Activated CD8-positive, alpha-beta memory T cell treated with anti-CD3 and anti-CD28 coated beads, Interleukin-2, amount 50 U/mL, for 48 hours (primary cell): ENCODE measurements around the gene SMIM7.

Source experiments
- DNase-seq: peaks from one replicate; pipeline ENCODE4 v3.0.0-alpha.2; 2020

The SMIM7 gene

GRCh38 chr19:16620018-16620417 is 39.9 kb downstream of the SMIM7 start:
- DNase-seq: no peak

GRCh38 chr19:16619457-16619856 is 40.5 kb downstream of the SMIM7 start:
- DNase-seq: no peak

GRCh38 chr19:16618248-16618647 is 41.7 kb downstream of the SMIM7 start:
- no peak for DNase-seq

GRCh38 chr19:16615808-16616207 is 44.1 kb downstream of the SMIM7 start:
- no peak for DNase-seq

GRCh38 chr19:16614941-16615340 is 45.0 kb downstream of the SMIM7 start:
- DNase-seq: no peak

- no peak for DNase-seq
Measured at GRCh38 chr19:16613841-16614240, 46.1 kb downstream of the SMIM7 start.

GRCh38 chr19:16612636-16613035 is 47.3 kb downstream of the SMIM7 start:
- no peak for DNase-seq

- DNase-seq: no peak
Measured at GRCh38 chr19:16611121-16611520, 48.8 kb downstream of the SMIM7 start.

- DNase-seq: no peak
Measured at GRCh38 chr19:16609511-16610200, 50.3 kb downstream of the SMIM7 start.

GRCh38 chr19:16608290-16608739 is 51.6 kb downstream of the SMIM7 start:
- DNase-seq: no peak

- DNase-seq: no peak
Measured at GRCh38 chr19:16607819-16608218, 52.1 kb downstream of the SMIM7 start.

GRCh38 chr19:16605553-16605994 is 54.4 kb downstream of the SMIM7 start:
- DNase-seq: no peak

- no peak for DNase-seq
Measured at GRCh38 chr19:16605115-16605514, 54.8 kb downstream of the SMIM7 start.

- DNase-seq: no peak
Measured at GRCh38 chr19:16604615-16605014, 55.3 kb downstream of the SMIM7 start.

- DNase-seq: no peak
Measured at GRCh38 chr19:16603090-16603489, 56.9 kb downstream of the SMIM7 start.

- DNase-seq: no peak
Measured at GRCh38 chr19:16601378-16602052, 58.4 kb downstream of the SMIM7 start.

- DNase-seq: no peak
Measured at GRCh38 chr19:16600824-16601223, 59.1 kb downstream of the SMIM7 start.

GRCh38 chr19:16599655-16600346 is 60.1 kb downstream of the SMIM7 start:
- DNase-seq: no peak

- no peak for DNase-seq
Measured at GRCh38 chr19:16598848-16599247, 61.1 kb downstream of the SMIM7 start.

- no peak for DNase-seq
Measured at GRCh38 chr19:16596399-16596798, 63.5 kb downstream of the SMIM7 start.
